Pancreas (tissue), 10 donors: Measurements from ENCODE around the gene ZMYND8. TPM values are rescaled to one million over a fixed set of nuclear protein-coding genes. Genes with fewer than 3 reads are reported as not detected.

ENCODE experiments used
- ATAC-seq, 4 donors: fragments of 200-7000 bp; cut with Tn5 transposase; one replicate each; pipeline versions ENCODE4 v1.8.0 to v1.9.1; 2020; ENCODE audit warnings: mild to moderate bottlenecking in 4 of 4, moderate library complexity in 4 of 4
- DNase-seq, 6 donors: peaks; one replicate each; pipeline ENCODE4 v3.0.0-alpha.2; 2020
- FAIRE-seq: peaks from 2 replicates; lab custom pipeline; 2012; peaks lifted over from hg19 to GRCh38; lab: Jason Lieb, UNC
- H3K27ac ChIP-seq, 4 donors: fragments of 200-600 bp; sonication (generic); 1 replicate in 3 of 4; 2 replicates in 1 of 4; pipeline versions ENCODE4 v1.5.0 to v1.8.0; 2020
- H3K27me3 ChIP-seq, 4 donors: fragments of 200-600 bp; one replicate each; pipeline ENCODE4 v1.8.0; 2021
- H3K36me3 ChIP-seq, 3 donors: fragments of 200-600 bp; sonication (generic) in 1 of 3; one replicate each; pipeline versions ENCODE4 v1.5.0 to v1.8.0; 2020 to 2021
- H3K4me1 ChIP-seq, 3 donors: fragments of 200-600 bp; one replicate each; pipeline ENCODE4 v1.8.0; 2021
- H3K4me3 ChIP-seq, 4 donors: fragments of 200-600 bp; sonication (generic) in 2 of 4; one replicate each; pipeline versions ENCODE4 v1.5.0 to v1.8.0; 2020 to 2021
- H3K9me3 ChIP-seq, 4 donors: fragments of 200-600 bp; one replicate each; pipeline ENCODE4 v1.8.0; 2021
- CTCF ChIP-seq, 4 donors: fragments of 200-600 bp; sonication (generic) in 3 of 4; IDR thresholded peaks; one replicate each; pipeline versions ENCODE4 v1.5.0 to v1.8.0; 2021; ENCODE audit warnings: antibody characterized with exemption in 4 of 4
- WGBS, 2 donors: extraction: QIAGEN DNeasy Blood & Tissue Kit; methylation state at CpG; one replicate each; pipeline ENCODE4 v1.1.7; 2013; 5-methylcytosine and 5-hydroxymethylcytosine counted together
- intact Hi-C, 3 donors: fragments of 100-400 bp; cut with DNase I; formaldehyde crosslinking; loops; one replicate each; pipeline versions ENCODE4 v1.11.1 to v1.14.2; 2022
- polyA plus RNA-seq, 2 donors: library from polyadenylated mRNA; stranded (reverse); fragments of 200-250 nt; gene quantifications; one replicate each; pipeline ENCODE4 v1.2.3, GENCODE V29; 2013
- total RNA-seq, 6 donors: library from RNA; stranded (reverse); fragmentation: NEBNext Ultra II Directional in 4 of 6; extraction: Animal tissue kit (Norgen Biotek cat#: 25700) in 4 of 6; gene quantifications; one replicate each; pipeline versions ENCODE4 v1.2.1 to v1.2.4, GENCODE V29; 2021 to 2023
- donor health status: healthy with polysubstance abuse.
- donor health status: DM: no; HTN: no; CAD: no; lungs with moderate emphysema.
- donor health status: DM: no; HTN: no; CAD: no.
- donor health status: control.
- donor health status: control.
- donor health status: Bipolar disorder and iron deficiency.
- donor health status: DM: yes; HTN: yes; CAD: no.
- donor health status: DM: no; HTN: no; CAD: no.
- donor health status: DM: no; HTN: no; CAD: no.
- donor health status: DM: yes; HTN: yes; CAD: no.

The ZMYND8 gene
- total and polyA plus RNA-seq, 8 donors: 10.8 to 25.6 (median 17.2) TPM

- FAIRE-seq: no peak
- Histone ChIP-seq H3K27me3 (no peaks in the 10 kb centered on the region), H3K4me1 (peaks cover 9 to 15% (median 11%) of the 10 kb centered on the region in 3 donors), H3K27ac (no peak overlapping the region), H3K4me3 (no peak overlapping the region), H3K9me3 (no peaks in the 10 kb centered on the region), H3K36me3 (peaks cover 0 to 9% (median 3%) of the 10 kb centered on the region in 3 donors)
- 92 to 97% methylated on average over 4 of the region's 4 CpGs for WGBS, 2 donors
- intact Hi-C loops: no loop called here
- TF ChIP-seq CTCF (IDR thresholded peaks at IDR 0.05): no peak
- ATAC-seq: no peak
- no peak for DNase-seq
These were observed 50.8 kb downstream of the ZMYND8 start for GRCh38 chr20:47305667-47306066.

- no peaks in the 10 kb centered on the region for H3K27me3 ChIP-seq
- TF ChIP-seq CTCF (IDR thresholded peaks at IDR 0.05): no peak
- no peak overlapping the region for H3K4me3 ChIP-seq
- FAIRE-seq: no peak
- no peak for DNase-seq
- H3K9me3 ChIP-seq: no peaks in the 10 kb centered on the region
- H3K4me1 ChIP-seq: peaks cover 9 to 15% (median 11%) of the 10 kb centered on the region in 3 donors
- H3K27ac ChIP-seq: peak overlapping the region in 2 of 4 donors; percentile 58 to 59
- intact Hi-C loops: no loop called here
- peaks cover 0 to 9% (median 3%) of the 10 kb centered on the region in 3 donors for H3K36me3 ChIP-seq
- ATAC-seq: peak; percentile 65 to 80 (median 76)
- 32 to 37% methylated on average over 3 of the region's 3 CpGs for WGBS, 2 donors
These were observed 52.2 kb downstream of the ZMYND8 start for GRCh38 chr20:47304287-47304686.

GRCh38 chr20:47303736-47304135, 52.8 kb downstream of the ZMYND8 start:
- DNase-seq: no peak
- ATAC-seq: peak in 3 of 4 donors; percentile 14 to 25 (median 21)
- Histone ChIP-seq H3K27me3 (no peaks in the 10 kb centered on the region), H3K4me3 (no peak overlapping the region), H3K9me3 (no peaks in the 10 kb centered on the region), H3K4me1 (peaks cover 9 to 15% (median 11%) of the 10 kb centered on the region in 3 donors), H3K36me3 (peaks cover 0 to 9% (median 3%) of the 10 kb centered on the region in 3 donors), H3K27ac (peak overlapping the region in 2 of 4 donors; percentile 58 to 59)
- FAIRE-seq: no peak
- WGBS, 2 donors: 55 to 60% methylated on average over 2 of the region's 2 CpGs
- intact Hi-C loops: no loop called here
- no peak for TF ChIP-seq CTCF (IDR thresholded peaks at IDR 0.05)

GRCh38 chr20:47300071-47300470, 56.4 kb downstream of the ZMYND8 start:
- H3K9me3 ChIP-seq: no peaks in the 10 kb centered on the region
- H3K27me3 ChIP-seq: no peaks in the 10 kb centered on the region
- H3K27ac ChIP-seq: no peak overlapping the region
- FAIRE-seq: no peak
- intact Hi-C loops: no loop called here
- ATAC-seq: no peak
- TF ChIP-seq CTCF (IDR thresholded peaks at IDR 0.05): no peak
- H3K36me3 ChIP-seq: peaks cover 0 to 20% (median 0%) of the 10 kb centered on the region in 3 donors
- WGBS, 2 donors: 93 to 95% methylated on average over 4 of the region's 4 CpGs
- H3K4me3 ChIP-seq: no peak overlapping the region
- H3K4me1 ChIP-seq: peaks cover 9 to 15% (median 11%) of the 10 kb centered on the region in 3 donors
- no peak for DNase-seq

GRCh38 chr20:47298624-47299023, 57.9 kb downstream of the ZMYND8 start:
- no peaks in the 10 kb centered on the region for H3K9me3 ChIP-seq
- peaks cover 0 to 22% (median 0%) of the 10 kb centered on the region in 3 donors for H3K36me3 ChIP-seq
- no peak overlapping the region for H3K4me3 ChIP-seq
- H3K27me3 ChIP-seq: no peaks in the 10 kb centered on the region
- H3K27ac ChIP-seq: no peak overlapping the region
- DNase-seq (no peak), FAIRE-seq (no peak), ATAC-seq (no peak)
- intact Hi-C loops: no loop called here
- peaks cover 0 to 2% (median 1%) of the 10 kb centered on the region in 3 donors for H3K4me1 ChIP-seq
- no peak for TF ChIP-seq CTCF (IDR thresholded peaks at IDR 0.05)
- 89 to 96% methylated on average over 8 of the region's 8 CpGs for WGBS, 2 donors
